ENCODE results near the gene PLCXD1.

GRCh38 chrX:327660-328126 lies 46.5 kb downstream of the PLCXD1 start:
- TF ChIP-seq BHLHE40 (IDR thresholded peaks at IDR 0.05; ENCODE audit: borderline replicate concordance): no peak
- no peak for TF ChIP-seq FOXK2 (IDR thresholded peaks at IDR 0.05)
- no peak for TF ChIP-seq ARNT (IDR thresholded peaks at IDR 0.05)
- no peak for TF ChIP-seq CTBP1 (IDR thresholded peaks at IDR 0.05; ENCODE audit: borderline replicate concordance)
- TF ChIP-seq PKNOX1 (IDR thresholded peaks at IDR 0.05): no peak
- TF ChIP-seq SP1 (IDR thresholded peaks at IDR 0.05): no peak
